Left ventricle myocardium inferior (tissue), 1 donor: Measurements from ENCODE around the gene ATG9B. TPM values are rescaled to one million over a fixed set of nuclear protein-coding genes. Genes with fewer than 3 reads are reported as not detected.

ENCODE experiments used
- DNase-seq: peaks from one replicate; pipeline ENCODE4 v3.0.0-alpha.2; 2020
- H3K27ac ChIP-seq: fragments of 200-600 bp; replicated peaks from 2 replicates; pipeline ENCODE4 v1.8.0; 2021
- H3K27me3 ChIP-seq: fragments of 200-600 bp; 2 replicates; pipeline ENCODE4 v1.8.0; 2021; ENCODE audit warnings: low read depth
- H3K36me3 ChIP-seq: fragments of 200-600 bp; 2 replicates; pipeline ENCODE4 v1.8.0; 2021
- H3K4me1 ChIP-seq: fragments of 200-600 bp; 2 replicates; pipeline ENCODE4 v1.8.0; 2021
- H3K4me3 ChIP-seq: fragments of 200-600 bp; 2 replicates; pipeline ENCODE4 v1.8.0; 2021; ENCODE audit warnings: mild to moderate bottlenecking, moderate library complexity
- H3K9me3 ChIP-seq: fragments of 200-600 bp; replicated peaks from 2 replicates; pipeline ENCODE4 v1.8.0; 2021
- intact Hi-C: fragments of 100-400 bp; cut with micrococcal nuclease; formaldehyde crosslinking; loops from one replicate; pipeline ENCODE4 v1.11.0; 2022
- total RNA-seq: library from RNA; stranded (reverse); fragmentation: NEBNext Ultra II Directional; extraction: Animal tissue kit (Norgen Biotek cat#: 25700); gene quantifications from one replicate; pipeline ENCODE4 v1.2.1, GENCODE V29; 2021
- TF ChIP-seq, protein P1 (sequence below): fragments of 200-600 bp; IDR thresholded peaks from 2 replicates; pipeline ENCODE4 v1.8.0; 2021; ENCODE audit warnings: antibody characterized with exemption, mild to moderate bottlenecking, borderline replicate concordance
- donor health status: DM: no; HTN: yes; CAD: no; lungs with severe emphysema.

ATG9B gene
- total RNA-seq, 1 donor from 2014 or later, result not detected

DNA sequence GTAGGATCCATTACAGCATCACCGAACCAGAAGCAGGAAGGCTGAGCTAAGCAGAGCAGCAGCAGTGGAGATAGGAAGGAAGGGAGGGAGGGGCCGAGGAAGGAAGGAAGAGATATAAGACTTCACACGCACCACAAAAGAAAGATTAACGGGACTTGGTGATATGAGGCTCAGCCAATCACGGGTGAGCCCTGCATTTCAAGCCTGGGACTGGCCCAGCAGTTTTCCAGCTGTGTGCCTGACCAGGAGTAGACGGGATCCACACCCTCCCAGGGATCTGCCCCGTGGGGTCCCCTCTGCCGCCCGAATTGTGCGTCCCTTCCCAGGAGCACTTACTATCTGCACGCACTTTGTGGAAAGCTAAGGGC is 16.2 kb downstream of the ATG9B start:
- TF ChIP-seq, protein P1, sequence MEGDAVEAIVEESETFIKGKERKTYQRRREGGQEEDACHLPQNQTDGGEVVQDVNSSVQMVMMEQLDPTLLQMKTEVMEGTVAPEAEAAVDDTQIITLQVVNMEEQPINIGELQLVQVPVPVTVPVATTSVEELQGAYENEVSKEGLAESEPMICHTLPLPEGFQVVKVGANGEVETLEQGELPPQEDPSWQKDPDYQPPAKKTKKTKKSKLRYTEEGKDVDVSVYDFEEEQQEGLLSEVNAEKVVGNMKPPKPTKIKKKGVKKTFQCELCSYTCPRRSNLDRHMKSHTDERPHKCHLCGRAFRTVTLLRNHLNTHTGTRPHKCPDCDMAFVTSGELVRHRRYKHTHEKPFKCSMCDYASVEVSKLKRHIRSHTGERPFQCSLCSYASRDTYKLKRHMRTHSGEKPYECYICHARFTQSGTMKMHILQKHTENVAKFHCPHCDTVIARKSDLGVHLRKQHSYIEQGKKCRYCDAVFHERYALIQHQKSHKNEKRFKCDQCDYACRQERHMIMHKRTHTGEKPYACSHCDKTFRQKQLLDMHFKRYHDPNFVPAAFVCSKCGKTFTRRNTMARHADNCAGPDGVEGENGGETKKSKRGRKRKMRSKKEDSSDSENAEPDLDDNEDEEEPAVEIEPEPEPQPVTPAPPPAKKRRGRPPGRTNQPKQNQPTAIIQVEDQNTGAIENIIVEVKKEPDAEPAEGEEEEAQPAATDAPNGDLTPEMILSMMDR, result no peak
- peaks cover 7% of the 10 kb centered on the region for H3K27me3 ChIP-seq
- intact Hi-C loops, result no loop called here
- peaks cover 67% of the 10 kb centered on the region for H3K4me1 ChIP-seq
- H3K9me3 ChIP-seq, result no peaks in the 10 kb centered on the region
- no peak for DNase-seq
- H3K4me3 ChIP-seq, result peak overlapping the region; percentile 47
- peaks cover 4% of the 10 kb centered on the region for H3K36me3 ChIP-seq
- peak overlapping the region; percentile 79 for H3K27ac ChIP-seq

DNA sequence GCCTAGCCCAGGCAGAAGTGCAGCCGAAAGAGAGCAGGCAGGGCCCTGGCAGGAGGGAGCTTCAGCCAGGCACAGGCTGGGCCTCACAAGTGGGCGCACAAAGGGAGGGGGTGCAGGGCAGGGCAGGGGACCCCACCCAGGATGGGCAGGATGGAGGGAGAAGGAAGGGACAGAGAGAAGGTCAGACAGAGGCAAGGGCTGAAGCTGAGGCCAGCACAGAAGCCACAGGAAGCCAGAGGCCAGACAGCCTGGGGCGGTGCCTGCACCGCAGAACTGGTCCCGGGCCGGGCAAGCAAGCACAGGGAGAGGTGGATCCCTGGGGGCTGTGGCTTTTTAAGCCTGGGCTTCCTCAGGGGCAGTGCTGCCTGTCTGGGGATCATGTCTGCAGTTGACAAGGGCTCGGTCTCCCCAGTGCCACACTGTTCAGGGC is 16.8 kb downstream of the ATG9B start:
- TF ChIP-seq, protein P1, result no peak
- H3K27ac ChIP-seq, result peak overlapping the region; percentile 79
- no peak for DNase-seq
- H3K4me3 ChIP-seq, result no peak overlapping the region
- no peaks in the 10 kb centered on the region for H3K9me3 ChIP-seq
- H3K27me3 ChIP-seq, result peaks cover 3% of the 10 kb centered on the region
- peaks cover 4% of the 10 kb centered on the region for H3K36me3 ChIP-seq
- intact Hi-C loops, result no loop called here
- H3K4me1 ChIP-seq, result peaks cover 60% of the 10 kb centered on the region

DNA sequence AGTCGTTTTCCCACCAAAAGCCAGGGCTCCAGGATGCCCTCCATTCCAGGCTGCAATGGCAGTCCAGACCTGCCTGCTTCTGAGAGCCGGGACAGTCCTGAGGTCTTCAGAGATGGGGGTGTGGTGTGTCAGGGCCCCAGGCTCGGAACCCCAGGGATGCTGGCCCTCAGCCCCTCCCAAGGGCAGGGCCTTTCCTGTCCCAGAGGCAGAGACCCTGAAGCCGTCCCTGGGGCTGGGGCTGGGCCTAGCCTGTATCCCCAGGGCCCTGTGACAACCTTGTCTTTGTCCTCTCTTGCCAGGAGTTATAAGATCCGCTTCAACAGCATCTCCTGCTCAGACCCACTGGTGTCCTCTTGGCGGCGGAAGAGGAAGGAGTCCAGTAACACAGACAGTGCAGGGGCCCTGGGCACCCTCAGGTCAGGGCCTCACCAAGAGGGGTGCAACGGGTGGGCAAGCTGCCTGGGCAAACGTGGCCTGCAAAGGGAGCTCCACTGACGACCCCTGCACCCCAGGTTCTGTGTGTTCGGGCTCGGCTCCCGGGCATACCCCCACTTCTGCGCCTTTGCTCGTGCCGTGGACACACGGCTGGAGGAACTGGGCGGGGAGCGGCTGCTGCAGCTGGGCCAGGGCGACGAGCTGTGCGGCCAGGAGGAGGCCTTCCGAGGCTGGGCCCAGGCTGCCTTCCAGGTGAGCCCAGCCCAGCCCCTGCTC is 17.5 kb downstream of the ATG9B start:
- peaks cover 53% of the 10 kb centered on the region for H3K4me1 ChIP-seq
- peak overlapping the region; percentile 5 for H3K4me3 ChIP-seq
- H3K27ac ChIP-seq, result peak overlapping the region; percentile 79
- no peaks in the 10 kb centered on the region for H3K27me3 ChIP-seq
- H3K36me3 ChIP-seq, result peaks cover 4% of the 10 kb centered on the region
- no peaks in the 10 kb centered on the region for H3K9me3 ChIP-seq
- TF ChIP-seq, protein P1, result no peak
- intact Hi-C loops, result no loop called here
- DNase-seq, result no peak

DNA sequence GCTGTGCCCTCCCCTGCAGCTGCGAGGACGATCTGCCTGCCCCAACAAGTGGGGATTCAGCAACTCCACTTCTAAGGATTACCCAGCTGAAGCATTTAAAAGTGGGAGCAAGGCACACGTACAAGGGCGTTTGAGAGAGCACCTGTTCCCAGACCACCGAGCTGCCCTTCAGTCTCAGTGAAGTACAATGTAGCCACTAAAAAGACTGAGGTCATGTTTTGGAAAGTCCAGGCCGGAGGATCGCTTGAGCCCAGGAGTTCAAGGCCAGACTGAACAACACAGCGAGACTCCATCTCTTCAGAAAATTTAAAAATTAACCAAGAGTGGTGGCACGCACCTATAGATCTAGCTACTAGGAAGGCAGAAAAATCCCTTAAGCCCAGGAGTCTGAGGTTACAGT is 18.7 kb downstream of the ATG9B start:
- no peak overlapping the region for H3K27ac ChIP-seq
- TF ChIP-seq, protein P1, result no peak
- intact Hi-C loops, result no loop called here
- H3K4me1 ChIP-seq, result peaks cover 45% of the 10 kb centered on the region
- no peak overlapping the region for H3K4me3 ChIP-seq
- peaks cover 7% of the 10 kb centered on the region for H3K36me3 ChIP-seq
- DNase-seq, result no peak
- no peaks in the 10 kb centered on the region for H3K9me3 ChIP-seq
- no peaks in the 10 kb centered on the region for H3K27me3 ChIP-seq

DNA sequence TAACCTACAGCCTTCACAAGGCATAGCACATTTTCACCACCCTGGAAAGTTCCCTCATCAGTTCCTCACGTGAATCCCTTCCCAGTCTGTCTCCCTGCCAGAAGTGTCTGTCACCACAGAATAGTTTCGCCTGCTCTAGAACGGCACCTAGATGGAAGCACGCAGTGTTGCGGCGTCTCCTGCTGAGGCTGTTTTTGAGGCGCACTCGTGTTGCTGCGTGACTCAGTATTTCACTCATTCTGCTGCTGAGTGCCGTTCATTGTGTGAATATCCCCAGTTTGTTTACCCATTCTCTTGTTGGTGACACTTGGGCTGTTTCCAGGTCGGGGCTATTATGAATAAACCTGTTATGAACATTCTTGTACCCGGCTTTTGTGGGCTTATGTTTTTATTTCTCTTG is 20.7 kb downstream of the ATG9B start:
- Histone ChIP-seq H3K9me3 (no peaks in the 10 kb centered on the region), H3K36me3 (peaks cover 12% of the 10 kb centered on the region), H3K27ac (no peak overlapping the region), H3K4me3 (no peak overlapping the region), H3K27me3 (no peaks in the 10 kb centered on the region), H3K4me1 (peaks cover 25% of the 10 kb centered on the region)
- intact Hi-C loops, result no loop called here
- TF ChIP-seq, protein P1, result no peak
- DNase-seq, result no peak
